ENCODE results near the gene MXRA8. TPM values are rescaled to one million over a fixed set of nuclear protein-coding genes. Genes with fewer than 3 reads are reported as not detected.
A peak's percentile ranks its signal among the peaks of the same experiment; 100 is the strongest.

Gene MXRA8
- total and polyA plus RNA-seq, 9 of the 15 experiments (the other 6 are each of a cell fraction or from before 2014, with no cell fraction given), result 0.66 to 11.3 (median 6.3) TPM

DNA sequence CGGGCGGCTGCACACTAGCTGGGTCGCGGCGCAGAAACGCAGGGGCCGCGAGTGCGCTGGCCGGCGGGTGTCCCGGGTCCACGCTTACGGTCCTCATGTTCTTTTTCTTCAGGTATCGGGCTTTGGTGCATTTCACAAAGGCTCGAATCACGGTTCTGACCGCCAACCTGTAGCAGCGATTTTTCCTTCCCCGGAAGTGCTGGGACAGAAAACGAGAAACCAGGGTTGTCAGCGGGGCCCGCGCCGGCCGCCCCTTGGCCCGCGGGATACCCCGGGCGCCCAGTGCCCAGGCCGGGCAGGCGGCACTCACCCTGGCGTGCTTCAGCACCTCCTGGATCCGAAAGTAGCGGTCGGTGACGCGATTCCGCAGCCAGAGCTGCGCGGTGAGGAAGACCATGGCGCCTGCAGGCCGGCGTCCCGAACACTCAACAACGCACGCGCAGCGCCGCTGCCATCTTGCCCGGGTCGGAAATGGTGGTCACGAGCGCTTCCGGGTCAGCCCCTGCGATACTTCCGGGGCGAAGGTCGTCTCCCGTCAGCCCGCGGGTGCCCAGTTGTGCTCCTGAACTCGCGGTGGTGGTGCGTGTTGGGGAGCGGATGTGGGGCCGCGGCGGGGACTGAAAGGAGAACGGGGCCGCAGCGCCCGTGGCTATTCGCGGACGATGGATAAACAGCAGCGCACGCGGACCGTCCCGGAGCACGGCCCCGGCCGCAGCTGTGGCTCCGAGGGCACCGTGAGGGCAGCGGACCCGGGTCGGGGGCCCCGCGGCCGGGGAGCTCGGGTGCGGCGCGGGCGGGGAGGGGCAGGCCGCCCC lies 48.7 kb upstream of the MXRA8 start, which contains the start of gene MRPL20 (continued):
- TF ChIP-seq ZNF77 (CRISPR knock-in tag; IDR thresholded peaks at IDR 0.05) (no peak), EP300 (IDR thresholded peaks at IDR 0.05; ENCODE audit: low read length) (no peak; the same call in 1 of the 2 replicates), HMG20B (CRISPR knock-in tag; IDR thresholded peaks at IDR 0.05) (no peak), DNMT1 (IDR thresholded peaks at IDR 0.05) (no peak), NUFIP1 (IDR thresholded peaks at IDR 0.05; ENCODE audit: partially characterized antibody) (no peak), SMAD4 (CRISPR knock-in tag; conservative IDR thresholded peaks at IDR 0.05) (peak; percentile 28; the same call in 1 of the 2 replicates), RNF2 (IDR thresholded peaks at IDR 0.05) (peak; percentile 70), ZSCAN32 (CRISPR knock-in tag; IDR thresholded peaks at IDR 0.05) (no peak), IRF2 (CRISPR knock-in tag; IDR thresholded peaks at IDR 0.05) (no peak), COPS2 (conservative IDR thresholded peaks at IDR 0.05) (no peak), HMG20A (CRISPR knock-in tag; conservative IDR thresholded peaks at IDR 0.05) (no peak), FOSL1 (tag; conservative IDR thresholded peaks at IDR 0.05) (no peak), SPI1 (IDR thresholded peaks at IDR 0.05; ENCODE audit: borderline replicate concordance, low read depth, low read length) (no peak), KDM1A (IDR thresholded peaks at IDR 0.05) (no peak), POLR2AphosphoS2 (IDR thresholded peaks at IDR 0.05; ENCODE audit: low read length) (peak; percentile 95), PRMT5 (CRISPR knock-in tag; IDR thresholded peaks at IDR 0.05) (no peak), TAF1 (IDR thresholded peaks at IDR 0.05; ENCODE audit: control insufficient read depth, extremely low read depth, insufficient read depth, low read length, severe bottlenecking) (peak; percentile 99), ZNF274 (IDR thresholded peaks at IDR 0.05; ENCODE audit: borderline replicate concordance, low read depth, low read length) (no peak), KHSRP (IDR thresholded peaks at IDR 0.05) (no peak), FOXJ3 (CRISPR knock-in tag; IDR thresholded peaks at IDR 0.05) (no peak), NRF1 (conservative IDR thresholded peaks at IDR 0.05 in 1 of 2, IDR thresholded peaks at IDR 0.05 in 1 of 2) (peak; percentile 93 to 95), CBFA2T3 (IDR thresholded peaks at IDR 0.05) (no peak), XRCC3 (IDR thresholded peaks at IDR 0.05) (no peak), ELF1 (tag; IDR thresholded peaks at IDR 0.05) (peak; percentile 92), SRSF7 (optimal IDR thresholded peaks at IDR 0.05; ENCODE audit: low read depth, low read length) (no peak), SRSF9 (IDR thresholded peaks at IDR 0.05; ENCODE audit: borderline replicate concordance, low read depth, low read length) (no peak), KLF10 (CRISPR knock-in tag; IDR thresholded peaks at IDR 0.05) (no peak), TRIM28 (IDR thresholded peaks at IDR 0.05) (no peak), RFX7 (CRISPR knock-in tag; IDR thresholded peaks at IDR 0.05) (0 out of 2 replicates have a peak, but pooled peaks have one; percentile 50)
- TF ChIP-seq, protein P1, sequence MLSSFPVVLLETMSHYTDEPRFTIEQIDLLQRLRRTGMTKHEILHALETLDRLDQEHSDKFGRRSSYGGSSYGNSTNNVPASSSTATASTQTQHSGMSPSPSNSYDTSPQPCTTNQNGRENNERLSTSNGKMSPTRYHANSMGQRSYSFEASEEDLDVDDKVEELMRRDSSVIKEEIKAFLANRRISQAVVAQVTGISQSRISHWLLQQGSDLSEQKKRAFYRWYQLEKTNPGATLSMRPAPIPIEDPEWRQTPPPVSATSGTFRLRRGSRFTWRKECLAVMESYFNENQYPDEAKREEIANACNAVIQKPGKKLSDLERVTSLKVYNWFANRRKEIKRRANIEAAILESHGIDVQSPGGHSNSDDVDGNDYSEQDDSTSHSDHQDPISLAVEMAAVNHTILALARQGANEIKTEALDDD (IDR thresholded peaks at IDR 0.05), result no peak
- TF ChIP-seq, protein P2, sequence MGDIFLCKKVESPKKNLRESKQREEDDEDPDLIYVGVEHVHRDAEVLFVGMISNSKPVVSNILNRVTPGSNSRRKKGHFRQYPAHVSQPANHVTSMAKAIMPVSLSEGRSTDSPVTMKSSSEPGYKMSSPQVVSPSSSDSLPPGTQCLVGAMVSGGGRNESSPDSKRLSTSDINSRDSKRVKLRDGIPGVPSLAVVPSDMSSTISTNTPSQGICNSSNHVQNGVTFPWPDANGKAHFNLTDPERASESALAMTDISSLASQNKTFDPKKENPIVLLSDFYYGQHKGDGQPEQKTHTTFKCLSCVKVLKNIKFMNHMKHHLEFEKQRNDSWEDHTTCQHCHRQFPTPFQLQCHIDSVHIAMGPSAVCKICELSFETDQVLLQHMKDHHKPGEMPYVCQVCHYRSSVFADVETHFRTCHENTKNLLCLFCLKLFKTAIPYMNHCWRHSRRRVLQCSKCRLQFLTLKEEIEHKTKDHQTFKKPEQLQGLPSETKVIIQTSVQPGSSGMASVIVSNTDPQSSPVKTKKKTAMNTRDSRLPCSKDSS (IDR thresholded peaks at IDR 0.05; ENCODE audit: low read depth, partially characterized antibody), result no peak
